IgD-negative memory B cell (primary cell): ENCODE measurements around the gene MIPOL1. TPM values are rescaled to one million over a fixed set of nuclear protein-coding genes. Genes with fewer than 3 reads are reported as not detected.

ENCODE experiments used
- H3K27ac Mint-ChIP-seq, 3 donors: one replicate each; pipeline ENCODE4 v1.8.0; 2020 to 2022; ENCODE audit warnings: mild to moderate bottlenecking in 3 of 3, mixed read lengths in 3 of 3, moderate library complexity in 1 of 3
- H3K27me3 Mint-ChIP-seq: one replicate; pipeline ENCODE4 v1.8.0; 2021; ENCODE audit warnings: mixed read lengths
- H3K36me3 Mint-ChIP-seq: one replicate; pipeline ENCODE4 v1.8.0; 2020; ENCODE audit warnings: mild to moderate bottlenecking, mixed read lengths
- H3K4me1 Mint-ChIP-seq, 3 donors: one replicate each; pipeline ENCODE4 v1.8.0; 2020 to 2022; ENCODE audit warnings: mixed read lengths in 3 of 3, mild to moderate bottlenecking in 1 of 3
- H3K4me3 Mint-ChIP-seq, 4 donors: one replicate each; pipeline ENCODE4 v1.8.0; 2020 to 2022; ENCODE audit warnings: mild to moderate bottlenecking in 4 of 4, mixed read lengths in 4 of 4, moderate library complexity in 3 of 4
- H3K9me3 Mint-ChIP-seq, 3 donors: one replicate each; pipeline ENCODE4 v1.8.0; 2020 to 2021; ENCODE audit warnings: mixed read lengths in 3 of 3, mild to moderate bottlenecking in 1 of 3
- polyA plus RNA-seq: library from polyadenylated mRNA; unstranded; fragments of 300-500 nt; fragmentation: Illumina TruSeq; gene quantifications from one replicate; pipeline ENCODE4 v1.2.3, GENCODE V29; 2021

The MIPOL1 gene
- polyA plus RNA-seq, 1 donor from 2014 or later, result not detected

DNA sequence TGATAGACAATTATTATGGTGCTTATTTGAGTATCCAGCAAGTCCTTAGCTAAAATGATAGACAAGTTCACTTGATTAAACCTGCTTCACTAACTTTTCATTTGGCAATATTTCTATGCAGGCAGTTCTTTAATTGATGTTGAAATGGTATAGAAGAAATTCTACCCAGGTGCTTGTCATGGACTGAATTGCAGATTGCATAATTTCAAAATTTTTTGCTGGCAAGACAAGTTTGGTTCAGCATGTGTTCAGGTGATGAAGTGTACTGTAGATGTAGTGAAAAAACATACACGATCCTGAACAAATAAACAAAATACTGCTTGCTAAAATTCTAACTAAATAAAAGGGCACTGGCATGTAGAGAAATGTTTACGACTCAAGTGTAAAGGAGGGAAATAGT, 208.4 kb downstream of the MIPOL1 start:
- Mint-ChIP-seq H3K27me3 (no peaks in the 10 kb centered on the region), H3K4me1 (no peaks in the 10 kb centered on the region), H3K36me3 (no peaks in the 10 kb centered on the region), H3K27ac (no peak overlapping the region), H3K4me3 (no peak overlapping the region), H3K9me3 (peaks cover 0 to 2% (median under 1%) of the 10 kb centered on the region in 3 donors)

DNA sequence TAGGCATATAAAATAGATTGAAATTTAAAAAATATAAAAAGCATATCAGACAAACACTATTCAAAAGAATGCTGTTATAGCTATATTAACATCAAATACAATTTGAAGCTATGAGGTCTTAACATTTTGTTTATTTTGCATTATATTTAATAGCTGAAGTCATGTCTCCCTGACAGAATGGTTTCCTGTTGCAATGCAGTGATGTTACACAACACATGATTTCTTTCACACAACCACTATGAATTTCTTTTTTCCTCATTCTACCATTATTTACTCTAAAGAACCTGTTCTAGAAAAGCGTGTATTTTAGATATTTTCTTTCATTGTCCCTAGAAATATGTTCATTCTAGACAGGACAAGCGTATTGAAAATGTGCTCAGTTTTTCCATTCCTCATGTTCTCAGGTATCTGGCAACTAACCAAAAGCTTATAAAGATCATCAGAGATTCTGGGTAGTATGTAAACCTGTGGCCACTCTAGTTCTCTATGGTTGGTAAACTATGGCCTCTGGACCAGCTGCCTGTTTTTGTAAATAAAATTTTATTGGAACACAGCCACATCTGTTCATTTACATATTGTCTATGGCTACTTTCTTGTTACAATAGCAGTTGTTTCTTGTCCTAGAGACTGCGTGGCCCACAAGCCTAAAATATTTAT, 213.5 kb downstream of the MIPOL1 start:
- Mint-ChIP-seq H3K4me3 (no peak overlapping the region), H3K27me3 (no peaks in the 10 kb centered on the region), H3K27ac (no peak overlapping the region), H3K9me3 (peaks cover 2 to 5% (median 4%) of the 10 kb centered on the region in 3 donors), H3K4me1 (no peaks in the 10 kb centered on the region), H3K36me3 (no peaks in the 10 kb centered on the region)

GRCh38 chr14:37413050-37413449, 215.3 kb downstream of the MIPOL1 start:
- Mint-ChIP-seq H3K36me3 (no peaks in the 10 kb centered on the region), H3K4me1 (no peaks in the 10 kb centered on the region), H3K27ac (no peak overlapping the region), H3K4me3 (no peak overlapping the region), H3K27me3 (no peaks in the 10 kb centered on the region), H3K9me3 (peaks cover 2 to 7% (median 5%) of the 10 kb centered on the region in 3 donors)

GRCh38 chr14:37413504-37414003, 215.8 kb downstream of the MIPOL1 start:
- no peaks in the 10 kb centered on the region for H3K27me3 Mint-ChIP-seq
- no peak overlapping the region for H3K4me3 Mint-ChIP-seq
- peaks cover 2 to 7% (median 5%) of the 10 kb centered on the region in 3 donors for H3K9me3 Mint-ChIP-seq
- H3K36me3 Mint-ChIP-seq, result no peaks in the 10 kb centered on the region
- H3K4me1 Mint-ChIP-seq, result no peaks in the 10 kb centered on the region
- H3K27ac Mint-ChIP-seq, result no peak overlapping the region

- H3K27ac Mint-ChIP-seq, result no peak overlapping the region
- no peaks in the 10 kb centered on the region for H3K4me1 Mint-ChIP-seq
- H3K27me3 Mint-ChIP-seq, result no peaks in the 10 kb centered on the region
- H3K9me3 Mint-ChIP-seq, result peaks cover 2 to 10% (median 5%) of the 10 kb centered on the region in 3 donors
- no peak overlapping the region for H3K4me3 Mint-ChIP-seq
- no peaks in the 10 kb centered on the region for H3K36me3 Mint-ChIP-seq
Observed at GRCh38 chr14:37416264-37416663, 218.5 kb downstream of the MIPOL1 start.

- H3K4me1 Mint-ChIP-seq, result no peaks in the 10 kb centered on the region
- H3K27ac Mint-ChIP-seq, result no peak overlapping the region
- no peak overlapping the region for H3K4me3 Mint-ChIP-seq
- no peaks in the 10 kb centered on the region for H3K27me3 Mint-ChIP-seq
- no peaks in the 10 kb centered on the region for H3K36me3 Mint-ChIP-seq
- H3K9me3 Mint-ChIP-seq, result peaks cover 2 to 10% (median 4%) of the 10 kb centered on the region in 3 donors
Observed at GRCh38 chr14:37417151-37417550, 219.4 kb downstream of the MIPOL1 start.

DNA sequence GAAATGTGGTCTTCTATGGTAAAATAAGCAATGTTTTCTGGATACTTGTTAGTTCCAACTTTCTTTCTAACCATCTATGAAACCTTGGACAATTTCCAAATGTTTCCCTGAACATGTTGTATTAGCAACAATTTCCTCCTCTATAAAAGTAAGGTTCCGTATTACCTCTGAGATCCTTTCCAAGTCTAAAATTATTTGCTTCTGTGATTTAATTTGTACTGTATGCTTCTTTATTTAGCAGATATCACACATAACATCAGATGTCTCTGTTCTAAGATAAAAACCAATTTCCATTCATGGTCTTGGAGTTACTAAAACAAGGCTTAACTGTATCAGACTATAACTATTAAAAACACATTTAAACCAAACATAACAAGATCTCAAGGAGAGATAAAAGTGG, 220.1 kb downstream of the MIPOL1 start:
- Mint-ChIP-seq H3K27me3 (no peaks in the 10 kb centered on the region), H3K27ac (no peak overlapping the region), H3K4me3 (no peak overlapping the region), H3K36me3 (no peaks in the 10 kb centered on the region), H3K9me3 (peaks cover 2 to 10% (median 3%) of the 10 kb centered on the region in 3 donors), H3K4me1 (no peaks in the 10 kb centered on the region)

DNA sequence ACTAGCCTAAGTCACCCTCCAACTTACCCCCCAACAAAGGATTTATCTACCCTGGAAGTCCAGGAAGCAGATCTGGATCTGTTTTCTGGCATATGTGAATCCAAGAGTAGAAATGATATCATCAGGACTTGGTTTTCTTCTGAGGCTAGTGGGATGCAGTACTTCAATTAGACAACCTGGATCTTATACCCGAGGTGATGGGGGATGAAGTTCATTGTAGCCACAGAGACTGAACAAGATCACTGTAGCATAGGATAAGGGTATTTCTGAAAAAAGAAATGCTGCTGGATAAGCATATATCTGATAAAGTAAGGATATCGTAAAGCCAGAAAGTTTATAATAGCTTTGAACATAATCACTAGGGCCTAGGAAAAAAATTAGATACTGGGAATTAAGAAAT, 222.9 kb downstream of the MIPOL1 start:
- no peaks in the 10 kb centered on the region for H3K4me1 Mint-ChIP-seq
- H3K27me3 Mint-ChIP-seq, result no peaks in the 10 kb centered on the region
- no peak overlapping the region for H3K4me3 Mint-ChIP-seq
- H3K36me3 Mint-ChIP-seq, result no peaks in the 10 kb centered on the region
- H3K9me3 Mint-ChIP-seq, result peaks cover 2 to 7% (median 5%) of the 10 kb centered on the region in 3 donors
- no peak overlapping the region for H3K27ac Mint-ChIP-seq

DNA sequence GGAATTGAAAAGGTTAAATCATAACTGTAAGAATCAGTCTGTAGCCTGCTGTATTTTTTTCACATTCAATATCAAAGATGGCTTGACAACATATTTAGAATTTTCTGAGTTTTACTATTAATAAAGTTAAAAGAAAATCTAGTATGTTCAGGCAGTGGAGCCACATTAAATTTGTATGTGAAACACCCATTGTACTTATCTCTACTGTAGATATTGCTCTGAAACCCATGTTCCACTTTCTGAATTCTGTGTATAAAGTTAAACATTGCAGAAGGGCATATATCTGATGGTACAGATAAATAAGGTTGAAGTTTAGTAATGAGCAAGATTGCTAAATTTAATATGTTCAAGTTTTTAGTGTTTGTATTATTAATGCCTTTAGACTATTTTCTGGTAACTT, 224.6 kb downstream of the MIPOL1 start:
- H3K4me1 Mint-ChIP-seq, result peaks cover 0 to 2% (median 0%) of the 10 kb centered on the region in 3 donors

DNA sequence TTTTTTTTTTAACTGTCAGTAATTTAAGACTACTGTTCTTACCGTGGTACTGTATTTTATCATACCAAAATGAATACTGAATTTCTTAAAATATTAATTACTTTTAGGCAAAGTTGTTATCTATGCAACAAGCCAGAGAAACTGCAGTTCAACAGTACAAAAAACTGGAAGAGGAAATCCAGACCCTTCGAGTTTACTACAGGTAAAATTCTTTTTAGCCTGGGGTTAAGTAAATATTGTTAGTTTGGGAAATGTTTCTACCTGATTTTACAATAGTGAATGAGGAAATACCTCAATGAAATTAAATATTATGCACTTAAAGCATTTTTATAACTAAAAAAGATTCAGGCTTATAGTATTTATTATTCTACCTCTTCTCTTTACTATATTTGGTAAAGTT, 225.0 kb downstream of the MIPOL1 start:
- H3K36me3 Mint-ChIP-seq, result no peaks in the 10 kb centered on the region

More for the DNA sequence above, 224.6 kb downstream of the MIPOL1 start:
- Mint-ChIP-seq H3K36me3 (no peaks in the 10 kb centered on the region), H3K9me3 (peaks cover 0 to 17% (median 10%) of the 10 kb centered on the region in 3 donors), H3K4me3 (no peak overlapping the region), H3K27ac (no peak overlapping the region), H3K27me3 (no peaks in the 10 kb centered on the region)

DNA sequence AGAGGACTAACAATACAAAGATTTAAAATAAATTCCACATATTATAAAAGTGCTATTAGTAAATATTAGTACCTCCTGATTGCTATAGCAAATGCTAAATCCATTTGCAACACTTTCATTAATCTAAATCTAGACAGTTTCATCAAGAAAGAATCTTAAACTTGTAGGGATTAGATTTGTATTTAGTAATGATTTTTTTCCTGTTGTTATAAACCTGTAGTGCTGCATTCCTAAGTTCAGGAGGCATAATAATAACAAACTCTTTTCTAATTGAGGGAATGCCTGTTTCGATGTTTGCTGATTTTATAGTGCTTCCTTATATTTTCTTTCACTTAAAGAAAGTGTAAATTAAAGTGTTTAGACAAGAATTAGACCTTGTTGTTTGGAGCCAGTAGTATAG, 231.2 kb downstream of the MIPOL1 start:
- Mint-ChIP-seq H3K9me3 (peaks cover 0 to 18% (median 18%) of the 10 kb centered on the region in 3 donors), H3K4me1 (peaks cover 0 to 2% (median 0%) of the 10 kb centered on the region in 3 donors), H3K4me3 (no peak overlapping the region), H3K36me3 (no peaks in the 10 kb centered on the region), H3K27me3 (no peaks in the 10 kb centered on the region), H3K27ac (no peak overlapping the region)

More for the DNA sequence above, 225.0 kb downstream of the MIPOL1 start:
- Mint-ChIP-seq H3K4me1 (peaks cover 0 to 2% (median 0%) of the 10 kb centered on the region in 3 donors), H3K4me3 (no peak overlapping the region), H3K27ac (no peak overlapping the region), H3K9me3 (peaks cover 0 to 18% (median 10%) of the 10 kb centered on the region in 3 donors), H3K27me3 (no peaks in the 10 kb centered on the region)

- H3K4me1 Mint-ChIP-seq, result peaks cover 0 to 2% (median 0%) of the 10 kb centered on the region in 3 donors
- H3K27ac Mint-ChIP-seq, result no peak overlapping the region
- peaks cover 0 to 21% (median 18%) of the 10 kb centered on the region in 3 donors for H3K9me3 Mint-ChIP-seq
- H3K27me3 Mint-ChIP-seq, result no peaks in the 10 kb centered on the region
- H3K4me3 Mint-ChIP-seq, result no peak overlapping the region
- H3K36me3 Mint-ChIP-seq, result no peaks in the 10 kb centered on the region
Observed at GRCh38 chr14:37429618-37430017, 231.9 kb downstream of the MIPOL1 start.

GRCh38 chr14:37434867-37435266, 237.1 kb downstream of the MIPOL1 start:
- Mint-ChIP-seq H3K27me3 (peaks cover 1% of the 10 kb centered on the region), H3K27ac (no peak overlapping the region), H3K4me1 (no peaks in the 10 kb centered on the region), H3K4me3 (no peak overlapping the region), H3K36me3 (no peaks in the 10 kb centered on the region), H3K9me3 (peaks cover 3 to 16% (median 9%) of the 10 kb centered on the region in 3 donors)

- Mint-ChIP-seq H3K9me3 (peaks cover 3 to 15% (median 14%) of the 10 kb centered on the region in 3 donors), H3K4me1 (no peaks in the 10 kb centered on the region), H3K4me3 (no peak overlapping the region), H3K27ac (no peak overlapping the region), H3K27me3 (peaks cover 1% of the 10 kb centered on the region), H3K36me3 (no peaks in the 10 kb centered on the region)
Observed at GRCh38 chr14:37436519-37436918, 238.8 kb downstream of the MIPOL1 start.

GRCh38 chr14:37437490-37437889, 239.8 kb downstream of the MIPOL1 start:
- Mint-ChIP-seq H3K4me3 (no peak overlapping the region), H3K27me3 (peaks cover 1% of the 10 kb centered on the region), H3K36me3 (no peaks in the 10 kb centered on the region), H3K27ac (no peak overlapping the region), H3K4me1 (no peaks in the 10 kb centered on the region), H3K9me3 (peaks cover 3 to 11% (median 9%) of the 10 kb centered on the region in 3 donors)

DNA sequence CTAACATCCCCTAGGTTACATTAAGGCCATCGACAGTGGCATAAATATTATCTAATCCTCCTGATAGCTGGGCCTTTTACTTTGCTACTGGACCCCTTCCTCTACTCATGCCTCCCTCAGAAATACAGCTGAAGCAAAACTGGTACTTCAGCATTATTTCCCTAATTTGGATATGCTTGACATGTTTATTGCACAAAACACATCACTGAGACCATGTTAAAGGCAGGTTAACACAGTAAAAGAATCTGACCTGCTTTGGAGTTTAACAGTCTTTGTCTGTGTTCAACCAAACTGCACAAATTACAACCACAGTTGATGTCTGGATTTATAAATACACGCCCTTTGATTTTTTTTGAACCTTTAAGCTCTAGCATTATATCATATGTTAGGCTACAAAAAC, 240.7 kb downstream of the MIPOL1 start:
- H3K36me3 Mint-ChIP-seq, result no peaks in the 10 kb centered on the region
- no peak overlapping the region for H3K27ac Mint-ChIP-seq
- no peak overlapping the region for H3K4me3 Mint-ChIP-seq
- H3K9me3 Mint-ChIP-seq, result peaks cover 3 to 11% (median 7%) of the 10 kb centered on the region in 3 donors
- H3K4me1 Mint-ChIP-seq, result no peaks in the 10 kb centered on the region
- peaks cover 1% of the 10 kb centered on the region for H3K27me3 Mint-ChIP-seq
